Right lobe of liver (tissue), 4 donors: ENCODE measurements around the gene APC2.

Source experiments
- CTCF ChIP-seq, 4 donors: fragments of 200-600 bp in 3 of 4; fragments of 450-650 bp in 1 of 4; IDR thresholded peaks; one replicate each; pipeline versions ENCODE4 v1.5.1 to v1.8.0; 2016 to 2022; ENCODE audit warnings: antibody characterized with exemption in 4 of 4, mild to moderate bottlenecking in 2 of 4
- POLR2A ChIP-seq: fragments of 450-650 bp; IDR thresholded peaks from one replicate; pipeline ENCODE4 v1.6.1; 2017; ENCODE audit warnings: antibody characterized with exemption, mild to moderate bottlenecking
- donor health status: DM: no; HTN: no; CAD: no.
- donor health status: DM: no; HTN: no; CAD: no.
- donor health status: DM: no; HTN: yes; CAD: no.

DNA sequence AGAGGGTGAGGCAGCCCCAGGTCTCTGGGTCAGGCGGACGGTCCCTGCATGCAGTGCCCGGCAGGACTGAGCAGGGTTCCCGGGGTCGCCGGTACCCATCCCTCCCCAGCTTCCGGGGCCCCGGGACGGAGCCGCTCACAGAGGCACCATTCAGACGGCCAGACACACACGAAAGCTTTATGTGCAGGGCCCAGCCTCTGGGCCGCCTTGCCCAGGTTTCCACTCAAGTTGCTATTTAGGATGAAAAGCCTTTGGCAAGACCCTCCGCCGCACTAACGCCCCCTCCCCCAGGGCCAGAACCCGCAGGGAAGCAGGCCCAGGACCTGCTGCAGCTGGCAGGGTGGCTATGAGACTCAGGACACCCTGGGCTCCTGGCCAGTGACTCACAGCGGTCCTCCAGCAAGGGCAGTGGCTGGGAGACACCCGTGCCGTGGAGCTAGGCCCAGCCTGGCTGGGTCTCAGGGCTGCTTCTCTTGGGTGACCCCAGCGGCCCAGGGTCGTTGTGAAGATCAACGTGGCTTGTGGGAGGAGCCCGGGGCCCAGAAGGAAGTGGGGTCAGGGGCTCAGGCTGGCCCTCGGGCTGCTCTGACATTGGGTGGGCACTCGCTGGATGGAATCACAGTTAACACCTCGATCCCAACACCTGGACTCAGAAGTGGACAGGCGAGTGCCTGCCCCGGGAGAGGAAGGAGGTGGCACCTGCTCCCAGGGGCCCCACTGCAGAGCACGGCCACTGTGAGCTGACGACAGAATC, 24.3 kb downstream of the APC2 start:
- TF ChIP-seq CTCF (IDR thresholded peaks at IDR 0.05) (no peak), POLR2A (no peak)
